Subcutaneous adipose tissue (tissue), 4 donors: Measurements from ENCODE around the gene POLR2F. TPM values are rescaled to one million over a fixed set of nuclear protein-coding genes. Genes with fewer than 3 reads are reported as not detected.

Experiments used
- CTCF ChIP-seq: fragments of 450-650 bp; IDR thresholded peaks from one replicate; pipeline ENCODE4 v1.5.1; 2016; ENCODE audit warnings: low read depth, mild to moderate bottlenecking, control low read depth, antibody characterized with exemption, moderate library complexity
- total RNA-seq, 4 donors: library from RNA; depleted of rRNA; stranded (reverse); fragments of >200 nt; gene quantifications; one replicate each; pipeline ENCODE4 v1.1.0, GENCODE V29; 2016

POLR2F gene
- total RNA-seq, 4 donors from 2014 or later = 49.3 to 93.9 (median 67.8) TPM

GRCh38 chr22:37951305-37951704 is 2.2 kb upstream of the POLR2F start:
- TF ChIP-seq CTCF = no peak

GRCh38 chr22:37953062-37953436 is 450 bp upstream of the POLR2F start:
- TF ChIP-seq CTCF = no peak

- no peak for TF ChIP-seq CTCF
Observed at GRCh38 chr22:37954686-37955085, 1.2 kb downstream of the POLR2F start.

- TF ChIP-seq CTCF = no peak
Observed at GRCh38 chr22:37957232-37957631, 3.7 kb downstream of the POLR2F start.

- TF ChIP-seq CTCF = no peak
Observed at GRCh38 chr22:37959231-37959825, 5.8 kb downstream of the POLR2F start.

- no peak for TF ChIP-seq CTCF
Observed at GRCh38 chr22:37961062-37961461, 7.6 kb downstream of the POLR2F start.

GRCh38 chr22:37965940-37966664 is 12.6 kb downstream of the POLR2F start:
- no peak for TF ChIP-seq CTCF
